GM21423 (cell line): ENCODE measurements around the gene CHSY3.
"Not testable (repeated sequence)": the region's sequence is repeated elsewhere in the genome, so short reads cannot be mapped to it uniquely, and the experiment has no call there.

Experiments
- ATAC-seq: cut with Tn5 transposase; IDR thresholded peaks from one replicate; pipeline ENCODE4 v1.9.1; 2021; ENCODE audit warnings: mild to moderate bottlenecking, moderate library complexity; ENCODE audit not compliant: unreplicated experiment

CHSY3 gene

DNA sequence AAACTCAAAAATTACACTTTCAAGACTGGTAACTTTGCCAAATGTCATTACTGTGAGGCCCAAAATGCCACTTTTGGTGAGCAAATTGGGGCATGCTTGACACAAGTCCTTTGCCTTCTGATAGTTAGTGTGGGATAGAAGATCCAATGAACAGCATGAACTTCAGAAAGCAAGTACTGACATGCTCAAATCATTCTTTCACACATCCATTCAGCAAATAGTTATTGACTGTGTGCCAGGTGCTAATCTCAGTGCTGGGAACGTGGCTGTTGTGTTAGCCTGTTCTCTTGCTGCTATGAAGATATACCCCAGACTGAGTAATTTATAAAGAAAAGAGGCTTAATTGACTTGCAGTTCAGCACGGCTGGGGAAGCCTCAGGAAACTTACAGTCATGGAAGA, 247.0 kb downstream of the CHSY3 start:
- no peak for ATAC-seq

DNA sequence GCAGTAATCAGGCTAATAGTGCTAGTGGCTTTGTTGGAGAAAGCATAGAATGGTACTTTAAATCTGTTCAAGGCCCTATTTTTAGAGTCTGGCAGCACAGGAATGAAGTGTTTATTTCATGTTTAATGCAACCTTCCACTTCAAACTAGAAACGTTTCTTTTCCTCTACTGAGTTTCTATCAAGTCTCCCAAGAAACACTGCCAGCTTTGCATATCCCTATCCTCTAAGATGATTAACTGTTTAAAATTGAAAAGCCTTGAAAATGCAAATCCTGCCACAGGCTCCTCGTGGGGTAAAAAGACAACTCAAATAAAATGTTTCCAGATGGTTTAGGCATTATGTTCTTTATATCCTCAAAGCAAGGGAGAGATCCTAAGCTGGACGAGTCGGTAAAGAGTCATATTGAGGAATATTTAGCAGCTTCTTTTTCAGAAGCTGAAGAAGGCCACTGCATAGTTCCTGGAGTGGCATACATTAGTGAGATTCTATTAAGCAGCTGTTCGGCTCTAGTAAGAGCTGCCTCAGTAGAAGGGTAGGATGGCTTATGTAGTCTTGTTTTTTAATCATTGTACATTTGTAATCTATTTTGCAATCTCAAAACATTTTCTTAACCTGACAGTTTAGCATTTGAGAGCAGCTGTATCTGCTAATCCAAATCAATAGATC, 251.2 kb downstream of the CHSY3 start:
- ATAC-seq, result no peak

GRCh38 chr5:130158036-130158435, 253.8 kb downstream of the CHSY3 start:
- no peak for ATAC-seq

DNA sequence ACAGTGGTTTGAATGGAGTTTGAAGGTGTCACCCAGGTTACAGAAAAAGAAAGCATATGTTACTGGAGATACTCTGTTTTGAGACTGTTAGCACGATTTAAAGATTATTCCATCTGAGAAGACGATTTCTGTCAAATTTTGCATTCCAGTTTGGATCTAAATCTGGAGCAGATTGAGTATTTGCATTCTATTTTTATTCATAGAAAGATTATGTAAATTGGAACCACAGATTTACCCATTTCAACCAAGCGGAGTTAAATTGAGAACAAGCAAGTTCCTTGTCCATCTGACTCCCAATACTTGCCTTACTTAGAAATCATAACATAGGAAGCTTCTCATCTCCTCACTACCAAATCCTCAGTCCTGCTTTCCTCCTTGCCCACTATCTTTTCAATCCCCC, 255.7 kb downstream of the CHSY3 start:
- ATAC-seq, result no peak

GRCh38 chr5:130164966-130165365, 260.7 kb downstream of the CHSY3 start:
- no peak for ATAC-seq

- ATAC-seq, result no peak
Observed at GRCh38 chr5:130166839-130167490, 262.7 kb downstream of the CHSY3 start.

DNA sequence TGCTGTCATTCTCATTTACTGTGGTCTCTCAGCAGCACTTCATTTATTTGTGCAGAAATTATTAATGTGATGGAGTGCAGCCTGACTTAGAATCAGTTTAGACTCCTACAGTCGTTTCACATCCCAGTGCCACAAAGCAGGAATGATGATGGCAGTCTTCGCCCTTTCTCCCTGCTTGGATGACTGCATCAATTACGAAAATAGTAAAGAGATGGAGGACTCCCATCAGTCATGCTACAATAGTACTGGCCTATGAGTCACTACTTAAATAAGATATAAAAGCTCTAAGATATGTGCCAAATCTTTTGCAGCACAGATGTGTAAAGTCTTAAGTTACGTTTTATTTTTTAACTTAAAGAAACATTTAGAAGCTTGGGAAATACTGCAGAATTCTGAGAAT, 263.9 kb downstream of the CHSY3 start:
- no peak for ATAC-seq

DNA sequence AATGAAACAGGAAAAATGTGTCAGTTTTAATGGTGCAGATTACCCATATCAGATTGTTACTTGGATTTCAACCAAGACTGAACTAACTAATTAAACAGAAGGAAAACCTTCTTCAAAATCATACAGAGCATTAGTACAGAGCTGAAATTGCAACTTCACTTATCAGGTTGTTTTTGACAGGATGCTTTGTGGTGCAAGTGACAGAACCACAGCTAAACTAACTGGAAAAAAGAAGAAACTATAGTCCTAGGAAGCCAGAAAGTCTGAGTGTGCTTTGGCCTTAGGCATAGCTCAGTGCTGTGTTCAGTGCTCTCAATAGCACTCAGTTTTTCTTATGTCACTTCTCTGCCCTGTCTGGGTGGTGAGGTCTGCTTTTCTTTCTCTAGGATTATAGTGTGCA, 267.4 kb downstream of the CHSY3 start:
- no peak for ATAC-seq

GRCh38 chr5:130183115-130183514, 278.9 kb downstream of the CHSY3 start:
- no peak for ATAC-seq

DNA sequence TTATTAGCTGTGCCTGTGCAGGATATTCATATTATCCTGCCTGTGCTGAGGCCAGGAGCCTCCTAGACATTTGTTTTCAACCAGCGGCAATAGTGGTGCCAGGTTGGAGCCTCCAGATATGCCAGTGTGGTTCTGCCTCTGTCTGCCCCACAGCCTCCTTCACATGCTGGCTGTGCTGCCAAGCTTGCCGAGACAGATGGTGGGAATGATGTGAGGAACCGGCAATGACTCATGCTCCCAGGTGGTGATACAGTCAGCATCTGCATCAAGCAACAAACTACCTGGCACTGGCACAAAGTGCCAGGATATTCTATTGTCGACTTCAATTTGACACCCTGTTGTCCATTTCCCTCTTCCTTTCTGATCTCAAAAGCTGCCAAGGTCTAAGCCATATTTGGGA, 285.7 kb downstream of the CHSY3 start:
- no peak for ATAC-seq

GRCh38 chr5:130198927-130199326, 294.7 kb downstream of the CHSY3 start:
- ATAC-seq, result no peak

GRCh38 chr5:130206686-130207085, 302.4 kb downstream of the CHSY3 start:
- ATAC-seq, result no peak

- no peak for ATAC-seq
Observed at GRCh38 chr5:130213607-130214006, 309.3 kb downstream of the CHSY3 start.

GRCh38 chr5:130216286-130216685, 312.0 kb downstream of the CHSY3 start:
- ATAC-seq, result no peak

- ATAC-seq, result no peak
Observed at GRCh38 chr5:130222573-130222972, 318.3 kb downstream of the CHSY3 start.

DNA sequence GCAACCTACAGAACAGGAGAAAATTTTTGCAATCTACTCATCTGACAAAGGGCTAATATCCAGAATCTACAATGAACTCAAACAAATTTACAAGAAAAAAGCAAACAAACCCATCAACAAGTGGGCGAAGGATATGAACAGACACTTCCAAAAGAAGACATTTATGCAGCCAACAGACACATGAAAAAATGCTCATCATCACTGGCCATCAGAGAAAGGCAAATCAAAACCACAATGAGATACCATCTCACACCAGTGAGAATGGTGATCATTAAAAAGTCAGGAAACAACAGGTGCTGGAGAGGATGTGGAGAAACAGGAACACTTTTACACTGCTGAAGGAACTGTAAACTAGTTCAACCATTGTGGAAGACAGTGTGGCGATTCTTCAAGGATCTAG, 322.3 kb downstream of the CHSY3 start:
- ATAC-seq, result not testable (repeated sequence)

GRCh38 chr5:130227699-130228098, 323.4 kb downstream of the CHSY3 start:
- ATAC-seq, result no peak

DNA sequence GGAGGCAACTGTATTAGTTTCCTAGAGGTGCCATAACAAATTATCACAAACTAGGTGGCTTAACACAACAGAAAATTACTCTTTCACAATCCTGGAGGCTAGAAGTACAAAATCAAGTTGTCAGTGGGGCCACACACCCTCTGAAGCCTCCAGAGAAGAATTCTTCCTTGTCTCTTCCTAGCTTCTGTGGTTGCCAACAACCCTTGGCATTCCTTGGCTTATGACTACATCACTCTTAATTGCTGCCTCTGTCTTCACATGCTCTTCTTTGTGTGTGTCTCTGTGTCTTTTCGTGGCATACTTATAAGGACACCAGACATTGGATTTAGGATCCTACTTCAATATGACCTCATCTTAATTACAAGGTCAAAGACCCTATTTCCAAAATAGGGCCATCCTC, 327.5 kb downstream of the CHSY3 start:
- no peak for ATAC-seq

- no peak for ATAC-seq
Observed at GRCh38 chr5:130234816-130235215, 330.6 kb downstream of the CHSY3 start.
